DOHH2 (cell line): ENCODE data around the gene CRY1.

Source experiments
- CTCF ChIP-seq: fragments of 200-600 bp; sonication (generic); IDR thresholded peaks from one replicate; pipeline ENCODE4 v1.5.1; 2014; ENCODE audit warnings: antibody characterized with exemption, mild to moderate bottlenecking, low read depth, low read length; ENCODE audit not compliant: poor library complexity, severe bottlenecking
- EZH2phosphoT487 ChIP-seq: fragments of 200-600 bp; sonication (generic); IDR thresholded peaks from 2 replicates; pipeline ENCODE4 v1.6.1; 2017; ENCODE audit warnings: borderline replicate concordance, mild to moderate bottlenecking, antibody characterized with exemption, low read length, moderate library complexity, mixed read lengths

- TF ChIP-seq CTCF (no peak), EZH2phosphoT487 (no peak)
Measured at GRCh38 chr12:106950591-106950990, 142.8 kb downstream of the CRY1 start.
